ENCODE data around the gene PML. TPM values are rescaled to one million over a fixed set of nuclear protein-coding genes. Genes with fewer than 3 reads are reported as not detected.

PML gene
- total and polyA plus RNA-seq, 4 donors: 8.2 to 15.2 (median 10.8) TPM

- no peaks in the 10 kb centered on the region for H3K9me3 ChIP-seq (ENCODE audit: control insufficient read depth in 4 of 4, low read length in 3 of 4)
- H3K4me1 ChIP-seq (ENCODE audit: control insufficient read depth in 4 of 4, insufficient read depth in 4 of 4, low read length in 3 of 4): no peaks in the 10 kb centered on the region
- 90% methylated on average over 7 of the region's 7 CpGs for WGBS
- H3K27me3 ChIP-seq (ENCODE audit: control insufficient read depth in 4 of 4, insufficient read depth in 4 of 4, low read length in 3 of 4): no peaks in the 10 kb centered on the region
- TF ChIP-seq JUND (IDR thresholded peaks at IDR 0.05) (no peak), YY1 (IDR thresholded peaks at IDR 0.05) (no peak), SP1 (IDR thresholded peaks at IDR 0.05) (no peak), TAF1 (conservative IDR thresholded peaks at IDR 0.05) (no peak), EGR1 (IDR thresholded peaks at IDR 0.05; ENCODE audit: low read depth in 2 of 2) (no peak), NR2F2 (IDR thresholded peaks at IDR 0.05) (peak; percentile 12), FOXA2 (IDR thresholded peaks at IDR 0.05) (no peak)
- no peak overlapping the region for H3K27ac ChIP-seq (ENCODE audit: low read depth in 1 of 2, low read length in 2 of 2)
- no peak overlapping the region for H3K4me3 ChIP-seq (ENCODE audit: low read depth in 1 of 3, low read length in 3 of 3)
- H3K9ac ChIP-seq (ENCODE audit: low read depth in 1 of 2, low read length in 2 of 2): no peak overlapping the region
- no peak for DNase-seq (ENCODE audit: low spot score)
- peaks cover 0 to 14% (median 2%) of the 10 kb centered on the region in 4 donors for H3K36me3 ChIP-seq (ENCODE audit: control insufficient read depth in 4 of 4, insufficient read depth in 3 of 4, low read depth in 1 of 4, low read length in 3 of 4)
Measured at GRCh38 chr15:74040109-74040850, 45.8 kb downstream of the PML start.

GRCh38 chr15:74041311-74041756 lies 46.8 kb downstream of the PML start:
- TF ChIP-seq YY1 (IDR thresholded peaks at IDR 0.05) (no peak), HNF4A (conservative IDR thresholded peaks at IDR 0.05) (no peak), NR2F2 (IDR thresholded peaks at IDR 0.05) (no peak), REST (IDR thresholded peaks at IDR 0.05) (no peak), FOXA2 (IDR thresholded peaks at IDR 0.05) (no peak), HNF4G (IDR thresholded peaks at IDR 0.05) (no peak)
- Histone ChIP-seq H3K9ac (ENCODE audit: low read depth in 1 of 2, low read length in 2 of 2) (no peak overlapping the region), H3K9me3 (ENCODE audit: control insufficient read depth in 4 of 4, low read length in 3 of 4) (no peaks in the 10 kb centered on the region), H3K27me3 (ENCODE audit: control insufficient read depth in 4 of 4, insufficient read depth in 4 of 4, low read length in 3 of 4) (no peaks in the 10 kb centered on the region), H3K4me1 (ENCODE audit: control insufficient read depth in 4 of 4, insufficient read depth in 4 of 4, low read length in 3 of 4) (no peaks in the 10 kb centered on the region), H3K36me3 (ENCODE audit: control insufficient read depth in 4 of 4, insufficient read depth in 3 of 4, low read depth in 1 of 4, low read length in 3 of 4) (peaks cover 0 to 3% (median 0%) of the 10 kb centered on the region in 4 donors), H3K27ac (ENCODE audit: low read depth in 1 of 2, low read length in 2 of 2) (no peak overlapping the region), H3K4me3 (ENCODE audit: low read depth in 1 of 3, low read length in 3 of 3) (no peak overlapping the region)
- no peak for DNase-seq (ENCODE audit: low spot score)
- 96% methylated on average over 10 of the region's 10 CpGs for WGBS

- no peaks in the 10 kb centered on the region for H3K4me1 ChIP-seq (ENCODE audit: control insufficient read depth in 4 of 4, insufficient read depth in 4 of 4, low read length in 3 of 4)
- H3K27ac ChIP-seq (ENCODE audit: low read depth in 1 of 2, low read length in 2 of 2): no peak overlapping the region
- H3K36me3 ChIP-seq (ENCODE audit: control insufficient read depth in 4 of 4, insufficient read depth in 3 of 4, low read depth in 1 of 4, low read length in 3 of 4): peaks cover 0 to 2% (median 0%) of the 10 kb centered on the region in 4 donors
- no peak overlapping the region for H3K4me3 ChIP-seq (ENCODE audit: low read depth in 1 of 3, low read length in 3 of 3)
- WGBS: 89% methylated on average over 8 of the region's 8 CpGs
- no peak for TF ChIP-seq RAD21 (IDR thresholded peaks at IDR 0.05)
- TF ChIP-seq FOXA2 (IDR thresholded peaks at IDR 0.05): no peak
- DNase-seq (ENCODE audit: low spot score): no peak
- H3K9ac ChIP-seq (ENCODE audit: low read depth in 1 of 2, low read length in 2 of 2): no peak overlapping the region
- H3K9me3 ChIP-seq (ENCODE audit: control insufficient read depth in 4 of 4, low read length in 3 of 4): no peaks in the 10 kb centered on the region
- H3K27me3 ChIP-seq (ENCODE audit: control insufficient read depth in 4 of 4, insufficient read depth in 4 of 4, low read length in 3 of 4): no peaks in the 10 kb centered on the region
Measured at GRCh38 chr15:74041777-74042435, 47.4 kb downstream of the PML start.

Measured in liver (tissue), 9 donors.